HEK293 (cell line): Measurements from ENCODE around the gene SPACA9.

ENCODE experiments used
- CTCF ChIA-PET: fragments of 350-600 bp; formaldehyde crosslinking; extraction: SDS; loops from one replicate; lab custom pipeline; 2021; ENCODE audit warnings: antibody characterized with exemption; lab: Yijun Ruan, JAX
- POLR2A ChIA-PET: fragments of 300-600 bp; formaldehyde crosslinking; extraction: SDS; loops from one replicate; lab custom pipeline; 2020; ENCODE audit warnings: antibody characterized with exemption, inconsistent platforms; lab: Yijun Ruan, JAX
- H3K27ac ChIP-seq: fragments of 200-500 bp; sonication (Bioruptor generic); 2 replicates; pipeline ENCODE4 v1.5.1; 2014; ENCODE audit warnings: low read depth, low read length, control low read depth, inconsistent platforms; ENCODE audit errors: extremely low read depth
- H3K36me3 ChIP-seq, 2 experiments: fragments of 200-500 bp in 1 of 2; sonication (Bioruptor generic) in 1 of 2; 1 replicate in 1 of 2; 2 replicates in 1 of 2; pipeline ENCODE4 v1.5.1; 2014 to 2017; ENCODE audit warnings: inconsistent platforms in 2 of 2, low read length in 2 of 2; ENCODE audit not compliant: control insufficient read depth in 2 of 2, insufficient read depth in 1 of 2
- H3K4me1 ChIP-seq: fragments of 200-500 bp; sonication (Bioruptor generic); 2 replicates; pipeline ENCODE4 v1.5.1; 2014; ENCODE audit warnings: mild to moderate bottlenecking, low read length, inconsistent platforms; ENCODE audit not compliant: control insufficient read depth, insufficient read depth
- H3K4me3 ChIP-seq: 2 replicates; pipeline ENCODE4 v1.5.1; 2011; ENCODE audit warnings: low read depth, mild to moderate bottlenecking, control low read depth, low read length, moderate library complexity
- H3K9me3 ChIP-seq: fragments of 200-500 bp; sonication (Bioruptor generic); 2 replicates; pipeline ENCODE4 v1.5.1; 2014; ENCODE audit warnings: low read depth, low read length, inconsistent platforms; ENCODE audit not compliant: control insufficient read depth, insufficient read depth
- KLF10 ChIP-seq: fragments of 450-650 bp; IDR thresholded peaks from 2 replicates; pipeline ENCODE4 v1.5.1; 2018; ENCODE audit warnings: missing biosample characterization, mild to moderate bottlenecking, missing genetic modification characterization
- KLF7 ChIP-seq: fragments of 450-650 bp; formaldehyde crosslinking; IDR thresholded peaks from 2 replicates; pipeline ENCODE4 v1.5.1; 2016; ENCODE audit warnings: missing biosample characterization, missing genetic modification characterization, borderline replicate concordance
- MEIS1 ChIP-seq: sonication (generic); formaldehyde crosslinking; IDR thresholded peaks from 2 replicates; pipeline ENCODE4 v1.8.1; 2022; ENCODE audit warnings: missing genetic modification reagents, mild to moderate bottlenecking, borderline replicate concordance
- SETDB1 ChIP-seq: IDR thresholded peaks from one replicate; pipeline ENCODE4 v1.6.1; 2017; ENCODE audit warnings: mild to moderate bottlenecking, low read length, moderate library complexity, mixed read lengths; ENCODE audit not compliant: insufficient read length
- ZFP3 ChIP-seq: fragments of 450-650 bp; formaldehyde crosslinking; IDR thresholded peaks from 2 replicates; pipeline ENCODE4 v1.5.1; 2016; ENCODE audit warnings: low read depth, missing biosample characterization, missing genetic modification characterization
- ZNF140 ChIP-seq: fragments of 450-650 bp; formaldehyde crosslinking; IDR thresholded peaks from 2 replicates; pipeline ENCODE4 v1.5.1; 2016; ENCODE audit warnings: missing biosample characterization, missing genetic modification characterization
- ZNF211 ChIP-seq: fragments of 450-650 bp; formaldehyde crosslinking; IDR thresholded peaks from 2 replicates; pipeline ENCODE4 v1.5.1; 2016; ENCODE audit warnings: low read depth, missing biosample characterization, missing genetic modification characterization
- ZNF239 ChIP-seq: fragments of 450-650 bp; formaldehyde crosslinking; IDR thresholded peaks from 2 replicates; pipeline ENCODE4 v1.5.1; 2016; ENCODE audit warnings: missing biosample characterization, missing genetic modification characterization
- ZNF248 ChIP-seq: fragments of 450-650 bp; formaldehyde crosslinking; IDR thresholded peaks from 2 replicates; pipeline ENCODE4 v1.5.1; 2017; ENCODE audit warnings: missing biosample characterization, missing genetic modification characterization
- ZNF335 ChIP-seq: fragments of 450-650 bp; formaldehyde crosslinking; conservative IDR thresholded peaks from 2 replicates; pipeline ENCODE4 v1.5.1; 2016; ENCODE audit warnings: missing biosample characterization, missing genetic modification characterization
- ZNF423 ChIP-seq: fragments of 450-650 bp; formaldehyde crosslinking; IDR thresholded peaks from 2 replicates; pipeline ENCODE4 v1.5.1; 2016; ENCODE audit warnings: missing biosample characterization, missing genetic modification characterization
- ZNF510 ChIP-seq: fragments of 450-650 bp; formaldehyde crosslinking; IDR thresholded peaks from 2 replicates; pipeline ENCODE4 v1.5.1; 2018; ENCODE audit warnings: mild to moderate bottlenecking, missing genetic modification characterization, missing biosample characterization; ENCODE audit not compliant: insufficient replicate concordance
- ZNF664 ChIP-seq: fragments of 450-650 bp; formaldehyde crosslinking; IDR thresholded peaks from 2 replicates; pipeline ENCODE4 v1.5.1; 2016; ENCODE audit warnings: missing biosample characterization, missing genetic modification characterization
- ZNF701 ChIP-seq: fragments of 450-650 bp; formaldehyde crosslinking; IDR thresholded peaks from 2 replicates; pipeline ENCODE4 v1.5.1; 2016; ENCODE audit warnings: missing biosample characterization, missing genetic modification characterization
- ZNF791 ChIP-seq: fragments of 450-650 bp; formaldehyde crosslinking; IDR thresholded peaks from 2 replicates; pipeline ENCODE4 v1.5.1; 2016; ENCODE audit warnings: missing biosample characterization, missing genetic modification characterization
- ZNF837 ChIP-seq: fragments of 450-650 bp; formaldehyde crosslinking; IDR thresholded peaks from 2 replicates; pipeline ENCODE4 v1.5.1; 2016; ENCODE audit warnings: missing biosample characterization, missing genetic modification characterization
- TF ChIP-seq, protein P1 (sequence below): fragments of 450-650 bp; formaldehyde crosslinking; IDR thresholded peaks from 2 replicates; pipeline ENCODE4 v1.5.1; 2016; ENCODE audit warnings: missing biosample characterization, missing genetic modification characterization
- TF ChIP-seq, protein P2 (sequence below): fragments of 450-650 bp; formaldehyde crosslinking; IDR thresholded peaks from 2 replicates; pipeline ENCODE4 v1.5.1; 2016; ENCODE audit warnings: missing biosample characterization, missing genetic modification characterization
- TF ChIP-seq, protein P3 (sequence below): sonication (generic); formaldehyde crosslinking; IDR thresholded peaks from 2 replicates; pipeline ENCODE4 v1.8.1; 2022; ENCODE audit warnings: mild to moderate bottlenecking, moderate library complexity, missing genetic modification reagents
- TF ChIP-seq, protein P4 (sequence below): fragments of 450-650 bp; formaldehyde crosslinking; IDR thresholded peaks from 2 replicates; pipeline ENCODE4 v1.5.1; 2016; ENCODE audit warnings: missing biosample characterization, missing genetic modification characterization

The SPACA9 gene

DNA sequence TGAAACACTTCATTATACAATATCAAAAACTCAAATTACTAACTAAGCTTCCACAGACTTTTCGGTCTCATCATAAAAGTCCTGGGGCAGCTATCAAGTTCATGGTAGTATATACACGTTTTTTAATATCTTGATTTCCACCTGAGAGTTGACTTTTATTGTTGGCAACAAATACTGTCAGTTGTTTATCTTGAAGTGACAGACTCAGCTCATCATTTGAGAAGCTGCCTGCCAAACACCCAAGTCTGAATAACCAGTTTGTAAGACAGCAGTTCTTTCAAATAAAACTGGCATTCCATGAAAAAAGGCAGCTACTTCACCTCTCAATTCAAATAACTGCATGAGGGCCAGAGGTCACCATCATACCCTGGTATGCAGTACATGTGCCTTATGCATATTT, 30.6 kb downstream of the SPACA9 start:
- ChIA-PET POLR2A (interaction anchor here (0.6 kb wide), 1 partner anchor 47 kb away, joined by 3 read pairs; no protein-coding TSS in a partner anchor), CTCF (interaction anchor here (0.6 to 16.4 kb wide), 7 partner anchors 7 to 113 kb away, joined by 3 to 160 read pairs (median 4); no protein-coding TSS in a partner anchor)

DNA sequence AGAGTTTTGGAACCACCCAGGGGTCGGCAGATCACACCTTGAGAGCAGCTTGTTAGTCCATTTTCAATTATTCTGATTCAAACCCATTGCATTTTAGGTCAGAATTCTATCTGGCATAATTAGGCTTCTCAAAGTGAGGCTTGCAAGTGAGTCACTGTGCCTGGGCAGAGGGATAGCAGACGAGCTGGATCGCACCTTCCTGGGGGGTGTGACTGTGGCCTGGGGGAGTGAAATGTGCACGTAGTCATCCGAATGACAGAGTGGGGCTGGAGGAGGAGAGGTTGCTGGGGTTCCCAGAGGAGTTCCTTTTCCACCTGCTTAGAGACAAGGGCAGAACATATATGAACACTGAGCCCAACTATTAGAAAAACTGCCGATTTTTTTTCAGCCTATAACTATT, 31.7 kb downstream of the SPACA9 start:
- Histone ChIP-seq H3K9me3 (no peaks in the 10 kb centered on the region), H3K4me3 (no peak overlapping the region), H3K4me1 (no peaks in the 10 kb centered on the region), H3K36me3 (peaks cover 12 to 70% of the 10 kb centered on the region in 2 experiments), H3K27ac (no peak overlapping the region)
- CTCF ChIA-PET: interaction anchor here (1.0 to 16.4 kb wide), 6 partner anchors 8 to 112 kb away, joined by 3 to 160 read pairs (median 4); no protein-coding TSS in a partner anchor
- no peak for TF ChIP-seq ZNF335 (tag by site-specific recombination)
- no peak for TF ChIP-seq ZNF791 (tag by site-specific recombination)
- no peak for TF ChIP-seq KLF10 (tag by site-specific recombination)
- no peak for TF ChIP-seq ZFP3 (tag by site-specific recombination)
- TF ChIP-seq, protein P1, sequence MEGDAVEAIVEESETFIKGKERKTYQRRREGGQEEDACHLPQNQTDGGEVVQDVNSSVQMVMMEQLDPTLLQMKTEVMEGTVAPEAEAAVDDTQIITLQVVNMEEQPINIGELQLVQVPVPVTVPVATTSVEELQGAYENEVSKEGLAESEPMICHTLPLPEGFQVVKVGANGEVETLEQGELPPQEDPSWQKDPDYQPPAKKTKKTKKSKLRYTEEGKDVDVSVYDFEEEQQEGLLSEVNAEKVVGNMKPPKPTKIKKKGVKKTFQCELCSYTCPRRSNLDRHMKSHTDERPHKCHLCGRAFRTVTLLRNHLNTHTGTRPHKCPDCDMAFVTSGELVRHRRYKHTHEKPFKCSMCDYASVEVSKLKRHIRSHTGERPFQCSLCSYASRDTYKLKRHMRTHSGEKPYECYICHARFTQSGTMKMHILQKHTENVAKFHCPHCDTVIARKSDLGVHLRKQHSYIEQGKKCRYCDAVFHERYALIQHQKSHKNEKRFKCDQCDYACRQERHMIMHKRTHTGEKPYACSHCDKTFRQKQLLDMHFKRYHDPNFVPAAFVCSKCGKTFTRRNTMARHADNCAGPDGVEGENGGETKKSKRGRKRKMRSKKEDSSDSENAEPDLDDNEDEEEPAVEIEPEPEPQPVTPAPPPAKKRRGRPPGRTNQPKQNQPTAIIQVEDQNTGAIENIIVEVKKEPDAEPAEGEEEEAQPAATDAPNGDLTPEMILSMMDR (tag by site-specific recombination): no peak
- no peak for TF ChIP-seq ZNF140
- POLR2A ChIA-PET: no interaction called here

More for the DNA sequence above, 30.6 kb downstream of the SPACA9 start:
- Histone ChIP-seq H3K9me3 (no peaks in the 10 kb centered on the region), H3K27ac (no peak overlapping the region), H3K4me3 (no peak overlapping the region), H3K4me1 (no peaks in the 10 kb centered on the region), H3K36me3 (peaks cover 9 to 74% of the 10 kb centered on the region in 2 experiments)
- TF ChIP-seq ZNF701 (tag by site-specific recombination) (no peak), ZNF510 (tag by site-specific recombination) (no peak), SETDB1 (no peak), ZNF239 (tag by site-specific recombination) (no peak), MEIS1 (CRISPR knock-in tag) (no peak), KLF7 (tag by site-specific recombination) (no peak), ZNF248 (tag by site-specific recombination) (no peak), ZNF837 (tag by site-specific recombination) (no peak), ZNF211 (tag by site-specific recombination) (no peak), ZNF423 (no peak), ZNF664 (tag by site-specific recombination) (no peak)
- TF ChIP-seq, protein P2, sequence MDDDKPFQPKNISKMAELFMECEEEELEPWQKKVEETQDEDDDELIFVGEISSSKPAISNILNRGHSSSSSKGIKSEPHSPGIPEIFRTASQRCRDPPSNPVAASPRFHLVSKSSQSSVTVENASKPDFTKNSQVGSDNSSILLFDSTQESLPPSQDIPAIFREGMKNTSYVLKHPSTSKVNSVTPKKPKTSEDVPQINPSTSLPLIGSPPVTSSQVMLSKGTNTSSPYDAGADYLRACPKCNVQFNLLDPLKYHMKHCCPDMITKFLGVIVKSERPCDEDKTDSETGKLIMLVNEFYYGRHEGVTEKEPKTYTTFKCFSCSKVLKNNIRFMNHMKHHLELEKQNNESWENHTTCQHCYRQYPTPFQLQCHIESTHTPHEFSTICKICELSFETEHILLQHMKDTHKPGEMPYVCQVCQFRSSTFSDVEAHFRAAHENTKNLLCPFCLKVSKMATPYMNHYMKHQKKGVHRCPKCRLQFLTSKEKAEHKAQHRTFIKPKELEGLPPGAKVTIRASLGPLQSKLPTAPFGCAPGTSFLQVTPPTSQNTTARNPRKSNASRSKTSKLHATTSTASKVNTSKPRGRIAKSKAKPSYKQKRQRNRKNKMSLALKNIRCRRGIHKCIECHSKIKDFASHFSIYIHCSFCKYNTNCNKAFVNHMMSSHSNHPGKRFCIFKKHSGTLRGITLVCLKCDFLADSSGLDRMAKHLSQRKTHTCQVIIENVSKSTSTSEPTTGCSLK (tag by site-specific recombination): no peak
- TF ChIP-seq, protein P3, sequence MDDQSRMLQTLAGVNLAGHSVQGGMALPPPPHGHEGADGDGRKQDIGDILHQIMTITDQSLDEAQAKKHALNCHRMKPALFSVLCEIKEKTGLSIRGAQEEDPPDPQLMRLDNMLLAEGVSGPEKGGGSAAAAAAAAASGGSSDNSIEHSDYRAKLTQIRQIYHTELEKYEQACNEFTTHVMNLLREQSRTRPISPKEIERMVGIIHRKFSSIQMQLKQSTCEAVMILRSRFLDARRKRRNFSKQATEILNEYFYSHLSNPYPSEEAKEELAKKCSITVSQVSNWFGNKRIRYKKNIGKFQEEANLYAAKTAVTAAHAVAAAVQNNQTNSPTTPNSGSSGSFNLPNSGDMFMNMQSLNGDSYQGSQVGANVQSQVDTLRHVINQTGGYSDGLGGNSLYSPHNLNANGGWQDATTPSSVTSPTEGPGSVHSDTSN: no peak
- TF ChIP-seq, protein P4, sequence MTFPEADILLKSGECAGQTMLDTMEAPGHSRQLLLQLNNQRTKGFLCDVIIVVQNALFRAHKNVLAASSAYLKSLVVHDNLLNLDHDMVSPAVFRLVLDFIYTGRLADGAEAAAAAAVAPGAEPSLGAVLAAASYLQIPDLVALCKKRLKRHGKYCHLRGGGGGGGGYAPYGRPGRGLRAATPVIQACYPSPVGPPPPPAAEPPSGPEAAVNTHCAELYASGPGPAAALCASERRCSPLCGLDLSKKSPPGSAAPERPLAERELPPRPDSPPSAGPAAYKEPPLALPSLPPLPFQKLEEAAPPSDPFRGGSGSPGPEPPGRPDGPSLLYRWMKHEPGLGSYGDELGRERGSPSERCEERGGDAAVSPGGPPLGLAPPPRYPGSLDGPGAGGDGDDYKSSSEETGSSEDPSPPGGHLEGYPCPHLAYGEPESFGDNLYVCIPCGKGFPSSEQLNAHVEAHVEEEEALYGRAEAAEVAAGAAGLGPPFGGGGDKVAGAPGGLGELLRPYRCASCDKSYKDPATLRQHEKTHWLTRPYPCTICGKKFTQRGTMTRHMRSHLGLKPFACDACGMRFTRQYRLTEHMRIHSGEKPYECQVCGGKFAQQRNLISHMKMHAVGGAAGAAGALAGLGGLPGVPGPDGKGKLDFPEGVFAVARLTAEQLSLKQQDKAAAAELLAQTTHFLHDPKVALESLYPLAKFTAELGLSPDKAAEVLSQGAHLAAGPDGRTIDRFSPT (tag by site-specific recombination): no peak
